Measurements from ENCODE around the gene RIN2.
"Not testable (repeated sequence)": the region's sequence is repeated elsewhere in the genome, so short reads cannot be mapped to it uniquely, and the experiment has no call there.

RIN2 gene

GRCh38 chr20:19750101-19750606 lies 7.9 kb upstream of the RIN2 start:
- Histone ChIP-seq H3K27ac (ENCODE audit: low read depth, low read length, severe bottlenecking) (no peak overlapping the region), H3K4me1 (ENCODE audit: control insufficient read depth, insufficient read depth, low read length, poor library complexity, severe bottlenecking) (no peaks in the 10 kb centered on the region), H3K4me3 (ENCODE audit: extremely low read depth, insufficient read depth, low read length, poor library complexity, severe bottlenecking) (no peak overlapping the region), H3K36me3 (ENCODE audit: control insufficient read depth, insufficient read depth, low read length) (no peaks in the 10 kb centered on the region), H3K9me3 (ENCODE audit: control insufficient read depth, low read length) (peaks cover 7% of the 10 kb centered on the region)
- WGBS, 2 experiments (ENCODE audit: insufficient coverage in 2 of 2) = 87 to 100% methylated on average over 1 to 2 of the region's 4 CpGs

GRCh38 chr20:19750907-19751636 lies 7.0 kb upstream of the RIN2 start:
- H3K4me1 ChIP-seq (ENCODE audit: control insufficient read depth, insufficient read depth, low read length, poor library complexity, severe bottlenecking) = no peaks in the 10 kb centered on the region
- whole genome bisulfite sequencing, 2 experiments (ENCODE audit: insufficient coverage in 2 of 2) = 85 to 88% methylated on average over 1 to 4 of the region's 5 CpGs
- no peak overlapping the region for H3K27ac ChIP-seq (ENCODE audit: low read depth, low read length, severe bottlenecking)

GRCh38 chr20:19754201-19754600 lies 3.9 kb upstream of the RIN2 start:
- H3K27ac ChIP-seq (ENCODE audit: low read depth, low read length, severe bottlenecking); H3K9me3 ChIP-seq (ENCODE audit: control insufficient read depth, low read length); H3K36me3 ChIP-seq (ENCODE audit: control insufficient read depth, insufficient read depth, low read length); H3K4me3 ChIP-seq (ENCODE audit: extremely low read depth, insufficient read depth, low read length, poor library complexity, severe bottlenecking): not testable (repeated sequence)
- WGBS, 2 experiments (ENCODE audit: insufficient coverage in 2 of 2) = 80 to 92% methylated on average over 3 to 8 of the region's 14 CpGs
- peaks cover 10% of the 10 kb centered on the region for H3K4me1 ChIP-seq (ENCODE audit: control insufficient read depth, insufficient read depth, low read length, poor library complexity, severe bottlenecking)

More at GRCh38 chr20:19750907-19751636, 7.0 kb upstream of the RIN2 start:
- Histone ChIP-seq H3K4me3 (ENCODE audit: extremely low read depth, insufficient read depth, low read length, poor library complexity, severe bottlenecking) (no peak overlapping the region), H3K36me3 (ENCODE audit: control insufficient read depth, insufficient read depth, low read length) (no peaks in the 10 kb centered on the region), H3K9me3 (ENCODE audit: control insufficient read depth, low read length) (no peaks in the 10 kb centered on the region)

GRCh38 chr20:19756761-19757486 lies 1.1 kb upstream of the RIN2 start:
- Histone ChIP-seq H3K9me3 (ENCODE audit: control insufficient read depth, low read length) (no peaks in the 10 kb centered on the region), H3K4me3 (ENCODE audit: extremely low read depth, insufficient read depth, low read length, poor library complexity, severe bottlenecking) (peak overlapping the region; percentile 86), H3K4me1 (ENCODE audit: control insufficient read depth, insufficient read depth, low read length, poor library complexity, severe bottlenecking) (peaks cover 20% of the 10 kb centered on the region), H3K36me3 (ENCODE audit: control insufficient read depth, insufficient read depth, low read length) (peaks cover 15% of the 10 kb centered on the region), H3K27ac (ENCODE audit: low read depth, low read length, severe bottlenecking) (peak overlapping the region; percentile 97)
- WGBS, 2 experiments (ENCODE audit: insufficient coverage in 2 of 2) = 24 to 25% methylated on average over 17 to 19 of the region's 22 CpGs

- H3K4me3 ChIP-seq (ENCODE audit: extremely low read depth, insufficient read depth, low read length, poor library complexity, severe bottlenecking) = peak overlapping the region; percentile 86
- H3K9me3 ChIP-seq (ENCODE audit: control insufficient read depth, low read length) = no peaks in the 10 kb centered on the region
- peak overlapping the region; percentile 97 for H3K27ac ChIP-seq (ENCODE audit: low read depth, low read length, severe bottlenecking)
- H3K36me3 ChIP-seq (ENCODE audit: control insufficient read depth, insufficient read depth, low read length) = peaks cover 15% of the 10 kb centered on the region
- 0 to 1% methylated on average over 28 to 34 of the region's 45 CpGs for WGBS, 2 experiments (ENCODE audit: insufficient coverage in 2 of 2)
- peaks cover 20% of the 10 kb centered on the region for H3K4me1 ChIP-seq (ENCODE audit: control insufficient read depth, insufficient read depth, low read length, poor library complexity, severe bottlenecking)
Observed at GRCh38 chr20:19757487-19758132, 448 bp upstream of the RIN2 start.

GRCh38 chr20:19758501-19759331 lies 658 bp downstream of the RIN2 start:
- peaks cover 15% of the 10 kb centered on the region for H3K36me3 ChIP-seq (ENCODE audit: control insufficient read depth, insufficient read depth, low read length)
- H3K4me1 ChIP-seq (ENCODE audit: control insufficient read depth, insufficient read depth, low read length, poor library complexity, severe bottlenecking) = peaks cover 25% of the 10 kb centered on the region
- H3K27ac ChIP-seq (ENCODE audit: low read depth, low read length, severe bottlenecking) = peak overlapping the region; percentile 97
- H3K9me3 ChIP-seq (ENCODE audit: control insufficient read depth, low read length) = no peaks in the 10 kb centered on the region
- peak overlapping the region; percentile 86 for H3K4me3 ChIP-seq (ENCODE audit: extremely low read depth, insufficient read depth, low read length, poor library complexity, severe bottlenecking)
- 1 to 2% methylated on average over 43 to 46 of the region's 54 CpGs for WGBS, 2 experiments (ENCODE audit: insufficient coverage in 2 of 2)

- Histone ChIP-seq H3K4me1 (ENCODE audit: control insufficient read depth, insufficient read depth, low read length, poor library complexity, severe bottlenecking) (peaks cover 31% of the 10 kb centered on the region), H3K4me3 (ENCODE audit: extremely low read depth, insufficient read depth, low read length, poor library complexity, severe bottlenecking) (no peak overlapping the region)
Observed at GRCh38 chr20:19760371-19760721, 2.3 kb downstream of the RIN2 start.

GRCh38 chr20:19761326-19761725 lies 3.3 kb downstream of the RIN2 start:
- Histone ChIP-seq H3K36me3 (ENCODE audit: control insufficient read depth, insufficient read depth, low read length) (peaks cover 15% of the 10 kb centered on the region), H3K27ac (ENCODE audit: low read depth, low read length, severe bottlenecking) (no peak overlapping the region), H3K9me3 (ENCODE audit: control insufficient read depth, low read length) (no peaks in the 10 kb centered on the region), H3K4me3 (ENCODE audit: extremely low read depth, insufficient read depth, low read length, poor library complexity, severe bottlenecking) (no peak overlapping the region), H3K4me1 (ENCODE audit: control insufficient read depth, insufficient read depth, low read length, poor library complexity, severe bottlenecking) (peaks cover 31% of the 10 kb centered on the region)

More at GRCh38 chr20:19760371-19760721, 2.3 kb downstream of the RIN2 start:
- H3K27ac ChIP-seq (ENCODE audit: low read depth, low read length, severe bottlenecking) = no peak overlapping the region
- no peaks in the 10 kb centered on the region for H3K9me3 ChIP-seq (ENCODE audit: control insufficient read depth, low read length)
- WGBS, 2 experiments (ENCODE audit: insufficient coverage in 2 of 2) = 100% methylated on average over 2 to 3 of the region's 3 CpGs
- peaks cover 15% of the 10 kb centered on the region for H3K36me3 ChIP-seq (ENCODE audit: control insufficient read depth, insufficient read depth, low read length)

GRCh38 chr20:19761841-19762240 lies 3.8 kb downstream of the RIN2 start:
- Histone ChIP-seq H3K36me3 (ENCODE audit: control insufficient read depth, insufficient read depth, low read length) (peaks cover 15% of the 10 kb centered on the region), H3K4me1 (ENCODE audit: control insufficient read depth, insufficient read depth, low read length, poor library complexity, severe bottlenecking) (peaks cover 27% of the 10 kb centered on the region), H3K4me3 (ENCODE audit: extremely low read depth, insufficient read depth, low read length, poor library complexity, severe bottlenecking) (no peak overlapping the region), H3K27ac (ENCODE audit: low read depth, low read length, severe bottlenecking) (no peak overlapping the region), H3K9me3 (ENCODE audit: control insufficient read depth, low read length) (no peaks in the 10 kb centered on the region)
- 57% methylated on average over 1 of the region's 2 CpGs; no CpG with 5 or more reads in 1 of the 2 experiments for WGBS, 2 experiments (ENCODE audit: insufficient coverage in 2 of 2)

GRCh38 chr20:19764207-19764606 lies 6.1 kb downstream of the RIN2 start:
- Histone ChIP-seq H3K4me3 (ENCODE audit: extremely low read depth, insufficient read depth, low read length, poor library complexity, severe bottlenecking) (no peak overlapping the region), H3K36me3 (ENCODE audit: control insufficient read depth, insufficient read depth, low read length) (peaks cover 25% of the 10 kb centered on the region), H3K27ac (ENCODE audit: low read depth, low read length, severe bottlenecking) (no peak overlapping the region), H3K9me3 (ENCODE audit: control insufficient read depth, low read length) (no peaks in the 10 kb centered on the region), H3K4me1 (ENCODE audit: control insufficient read depth, insufficient read depth, low read length, poor library complexity, severe bottlenecking) (peaks cover 21% of the 10 kb centered on the region)
- WGBS, 2 experiments (ENCODE audit: insufficient coverage in 2 of 2) = 81 to 83% methylated on average over 6 to 7 of the region's 8 CpGs
